IPS-15b (cell line): ENCODE measurements around the gene TCF7L1.
"Not testable (repeated sequence)": the region's sequence is repeated elsewhere in the genome, so short reads cannot be mapped to it uniquely, and the experiment has no call there.

Source experiments
- H3K27me3 ChIP-seq: one replicate; pipeline ENCODE4 v1.6.1; 2013; ENCODE audit warnings: low read length; ENCODE audit not compliant: control insufficient read depth, insufficient read depth
- H3K36me3 ChIP-seq: one replicate; pipeline ENCODE4 v1.6.1; 2013; ENCODE audit warnings: low read length; ENCODE audit not compliant: control insufficient read depth, insufficient read depth
- H3K4me1 ChIP-seq: one replicate; pipeline ENCODE4 v1.6.1; 2013; ENCODE audit warnings: mild to moderate bottlenecking, low read length; ENCODE audit not compliant: control insufficient read depth, insufficient read depth
- H3K4me3 ChIP-seq: one replicate; pipeline ENCODE4 v1.5.1; 2013; ENCODE audit warnings: low read depth, low read length
- H3K9ac ChIP-seq: one replicate; pipeline ENCODE4 v1.6.1; 2013; ENCODE audit warnings: low read depth, mild to moderate bottlenecking, low read length
- H3K9me3 ChIP-seq: one replicate; pipeline ENCODE4 v1.6.1; 2013; ENCODE audit warnings: mild to moderate bottlenecking, low read length; ENCODE audit not compliant: control insufficient read depth, insufficient read depth

Gene TCF7L1

DNA sequence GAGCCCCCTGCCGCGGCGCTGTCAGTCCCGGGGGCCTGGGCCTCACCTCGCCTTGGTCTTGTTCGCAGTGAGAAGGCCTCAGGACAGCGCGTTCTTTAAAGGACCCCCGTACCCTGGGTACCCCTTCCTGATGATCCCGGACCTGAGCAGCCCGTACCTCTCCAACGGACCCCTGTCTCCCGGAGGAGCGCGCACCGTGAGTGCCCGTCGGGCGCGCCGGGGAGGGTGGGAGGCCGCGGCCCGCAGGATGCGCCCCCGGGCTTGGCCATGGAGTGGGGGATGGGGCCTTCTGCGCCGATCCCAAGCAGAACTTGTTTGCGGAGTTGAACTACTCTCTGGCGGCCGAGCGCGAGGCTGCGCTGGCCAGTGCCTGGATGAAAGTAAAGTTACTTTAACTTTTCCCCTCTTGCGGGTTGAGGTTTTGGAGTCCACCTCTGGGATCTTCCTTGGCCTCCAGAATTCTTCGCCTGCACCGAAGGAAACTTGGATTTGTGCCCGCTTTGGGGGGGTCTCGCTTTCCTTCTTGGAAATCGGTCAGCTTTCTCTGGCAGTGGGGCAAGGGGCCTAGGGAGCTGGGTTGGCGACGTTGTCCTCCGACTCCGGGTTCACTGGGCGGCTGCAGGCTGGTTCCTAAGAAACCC, 1.2 kb downstream of the TCF7L1 start:
- Histone ChIP-seq H3K36me3 (no peaks in the 10 kb centered on the region), H3K27me3 (no peaks in the 10 kb centered on the region), H3K4me3 (peak overlapping the region; percentile 87), H3K9ac (peak overlapping the region; percentile 92), H3K4me1 (peaks cover 16% of the 10 kb centered on the region), H3K9me3 (no peaks in the 10 kb centered on the region)

DNA sequence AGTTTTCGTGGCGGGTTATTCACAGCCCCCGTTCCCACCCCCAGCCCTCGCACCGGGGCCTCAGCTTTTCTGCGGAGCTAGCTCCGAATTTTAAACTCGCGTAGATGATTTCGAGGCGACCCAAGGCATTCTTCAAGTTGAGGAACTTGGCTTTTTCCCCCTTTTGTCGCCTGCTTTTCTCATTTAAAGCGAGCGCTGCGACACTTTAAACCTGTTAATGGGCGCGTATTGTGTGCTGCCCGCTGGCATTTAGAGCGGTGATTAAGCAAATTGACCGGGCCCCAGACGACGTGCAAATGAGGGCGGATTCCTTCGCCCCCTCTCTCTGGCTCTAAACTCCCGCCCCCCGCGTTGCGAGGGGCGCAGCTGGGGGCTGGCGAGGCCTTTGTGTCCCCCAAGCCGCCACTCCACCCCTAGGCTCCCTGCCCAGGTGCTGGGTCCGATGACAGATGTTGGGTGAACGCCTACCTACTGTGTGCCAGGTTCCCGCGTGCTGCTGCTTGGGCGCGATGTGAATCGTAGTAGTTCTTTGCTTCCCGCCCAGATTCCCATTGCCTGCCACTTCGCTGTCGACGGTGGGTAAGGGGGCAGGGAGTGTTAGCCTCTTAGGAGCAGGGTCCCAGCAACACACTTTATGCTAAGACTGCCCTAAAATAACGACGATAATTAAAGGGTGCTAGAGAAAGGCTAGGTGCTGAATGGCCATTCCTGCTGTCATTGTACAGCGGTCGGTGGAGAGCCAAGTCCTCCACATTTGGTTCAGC, 1.9 kb downstream of the TCF7L1 start:
- Histone ChIP-seq H3K27me3 (no peaks in the 10 kb centered on the region), H3K36me3 (no peaks in the 10 kb centered on the region), H3K4me3 (peak overlapping the region; percentile 87), H3K9ac (peak overlapping the region; percentile 92), H3K9me3 (no peaks in the 10 kb centered on the region), H3K4me1 (peaks cover 16% of the 10 kb centered on the region)

DNA sequence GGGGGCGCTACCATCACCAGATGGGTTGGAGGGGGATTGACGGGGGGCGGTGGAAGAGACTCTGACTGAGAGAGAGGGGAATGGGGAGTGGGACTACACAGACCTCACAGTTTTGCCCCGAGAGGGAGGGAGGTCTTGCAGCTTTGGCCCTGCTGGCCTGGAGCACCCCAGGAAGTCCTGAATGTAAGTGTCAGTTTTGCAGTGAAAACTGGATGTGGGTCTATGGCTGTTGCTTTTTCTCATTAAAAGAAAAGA, 2.4 kb downstream of the TCF7L1 start:
- Histone ChIP-seq H3K36me3 (no peaks in the 10 kb centered on the region), H3K9ac (peak overlapping the region; percentile 24), H3K9me3 (no peaks in the 10 kb centered on the region), H3K27me3 (no peaks in the 10 kb centered on the region), H3K4me1 (peaks cover 16% of the 10 kb centered on the region), H3K4me3 (peak overlapping the region; percentile 87)

DNA sequence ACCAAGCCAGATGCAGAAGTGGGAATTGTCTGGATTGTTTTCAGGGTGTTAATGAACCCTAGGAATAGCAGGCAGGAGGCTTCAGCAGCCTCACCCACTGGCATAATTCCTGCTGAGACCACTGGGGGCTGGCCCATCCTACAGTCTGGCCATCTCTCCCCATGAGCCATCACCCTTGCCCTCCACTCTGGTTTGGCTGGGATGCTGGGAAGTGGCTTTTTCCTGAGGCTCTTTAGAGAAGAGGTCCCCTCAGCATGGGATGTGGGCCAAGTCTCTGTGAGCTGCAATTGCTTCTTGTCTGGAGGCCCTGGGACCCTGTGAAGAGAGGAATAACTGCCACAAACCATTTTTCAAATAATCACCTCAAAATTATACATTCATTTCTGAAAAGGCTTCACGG, 4.0 kb downstream of the TCF7L1 start:
- Histone ChIP-seq H3K9me3 (no peaks in the 10 kb centered on the region), H3K4me1 (peaks cover 16% of the 10 kb centered on the region), H3K9ac (no peak overlapping the region), H3K27me3 (no peaks in the 10 kb centered on the region), H3K36me3 (peaks cover 5% of the 10 kb centered on the region), H3K4me3 (no peak overlapping the region)

DNA sequence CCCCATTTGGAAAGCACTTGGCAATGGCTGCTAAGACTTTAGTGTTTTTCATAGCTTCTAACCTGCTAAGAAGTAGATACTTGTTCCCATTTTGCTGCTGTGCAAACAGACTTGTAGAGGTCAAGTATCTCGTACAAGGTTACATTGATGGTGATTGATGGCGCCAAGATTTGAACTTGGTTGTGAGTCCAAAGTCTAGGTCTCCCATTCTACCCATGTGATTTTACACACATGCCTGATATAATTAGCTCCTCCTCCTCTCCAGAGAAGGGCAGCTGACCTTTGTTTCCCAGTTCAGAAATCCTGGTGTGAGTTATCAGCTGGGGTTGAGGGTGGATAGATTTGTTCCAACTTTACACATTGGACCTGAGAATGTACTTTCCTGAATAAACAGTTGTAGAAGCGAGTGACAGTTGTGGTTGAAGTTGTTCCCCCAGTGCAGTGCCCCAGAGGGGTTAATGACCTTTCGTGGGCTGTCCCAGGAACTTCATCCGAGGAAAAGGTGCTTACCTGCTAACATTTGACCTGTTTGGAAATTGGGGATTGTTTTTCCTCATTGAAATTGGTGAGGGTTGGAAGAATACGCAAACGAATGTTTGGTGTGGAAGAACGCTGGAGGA, 10.4 kb downstream of the TCF7L1 start:
- Histone ChIP-seq H3K9ac (no peak overlapping the region), H3K4me1 (peaks cover 9% of the 10 kb centered on the region), H3K4me3 (no peak overlapping the region), H3K9me3 (no peaks in the 10 kb centered on the region), H3K36me3 (peaks cover 5% of the 10 kb centered on the region), H3K27me3 (no peaks in the 10 kb centered on the region)

DNA sequence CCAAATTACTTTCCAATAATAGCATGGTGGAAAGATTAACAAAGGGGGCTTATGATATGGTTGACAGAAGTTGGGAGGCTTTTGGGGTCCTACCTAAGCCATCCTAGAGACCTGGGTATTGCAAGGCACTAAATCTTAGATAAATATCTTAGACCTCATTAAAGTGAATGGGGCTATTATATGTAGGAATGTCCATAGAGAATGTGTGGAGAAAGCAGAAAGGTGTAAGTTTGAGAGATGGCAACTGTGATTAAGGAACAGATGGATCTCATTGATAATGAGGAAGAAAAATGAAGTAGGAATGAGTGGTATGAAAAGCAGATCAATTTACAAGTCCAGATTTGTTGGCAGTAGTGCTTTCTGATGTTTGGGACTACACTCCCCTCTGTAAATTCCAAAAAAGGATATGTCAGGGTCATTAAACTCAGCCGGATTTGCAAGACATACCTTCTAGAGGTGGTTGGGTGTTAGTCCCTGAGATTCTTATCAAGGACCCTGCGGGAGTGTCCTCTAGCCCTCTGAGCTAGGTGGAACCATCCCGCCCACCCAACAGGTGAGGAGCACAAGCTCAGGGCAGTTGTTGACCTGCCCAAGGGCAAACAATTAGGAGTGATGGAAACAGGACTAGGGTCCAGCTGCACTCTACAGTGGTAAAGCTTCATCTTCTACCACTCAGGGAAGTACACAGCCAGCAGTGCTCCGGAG, 12.1 kb downstream of the TCF7L1 start:
- Histone ChIP-seq H3K4me3 (no peak overlapping the region), H3K9me3 (no peaks in the 10 kb centered on the region), H3K9ac (no peak overlapping the region), H3K27me3 (no peaks in the 10 kb centered on the region), H3K4me1 (peaks cover 9% of the 10 kb centered on the region), H3K36me3 (peaks cover 5% of the 10 kb centered on the region)

DNA sequence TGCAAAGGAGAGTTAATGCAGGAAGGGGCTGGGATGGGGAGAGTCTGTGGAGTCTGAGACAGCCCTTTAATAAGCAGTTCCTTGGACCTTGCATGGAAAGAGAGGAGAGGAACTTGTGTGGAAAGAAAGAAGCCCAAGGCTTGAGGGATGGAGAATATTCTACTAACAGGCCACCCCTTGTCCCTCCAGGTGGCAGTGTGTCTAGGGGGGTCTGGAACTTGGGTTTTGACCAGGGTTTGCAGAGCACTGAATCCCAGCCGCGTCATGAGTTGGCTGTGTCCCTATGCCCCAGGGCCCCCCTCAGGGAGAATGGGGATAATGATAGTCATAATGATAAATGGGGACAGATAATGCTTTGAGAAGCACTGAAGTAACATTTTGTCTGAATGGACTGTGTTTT, 15.0 kb downstream of the TCF7L1 start:
- Histone ChIP-seq H3K27me3 (no peaks in the 10 kb centered on the region), H3K4me1 (peaks cover 7% of the 10 kb centered on the region), H3K9me3 (no peaks in the 10 kb centered on the region), H3K4me3 (no peak overlapping the region), H3K9ac (no peak overlapping the region), H3K36me3 (no peaks in the 10 kb centered on the region)

DNA sequence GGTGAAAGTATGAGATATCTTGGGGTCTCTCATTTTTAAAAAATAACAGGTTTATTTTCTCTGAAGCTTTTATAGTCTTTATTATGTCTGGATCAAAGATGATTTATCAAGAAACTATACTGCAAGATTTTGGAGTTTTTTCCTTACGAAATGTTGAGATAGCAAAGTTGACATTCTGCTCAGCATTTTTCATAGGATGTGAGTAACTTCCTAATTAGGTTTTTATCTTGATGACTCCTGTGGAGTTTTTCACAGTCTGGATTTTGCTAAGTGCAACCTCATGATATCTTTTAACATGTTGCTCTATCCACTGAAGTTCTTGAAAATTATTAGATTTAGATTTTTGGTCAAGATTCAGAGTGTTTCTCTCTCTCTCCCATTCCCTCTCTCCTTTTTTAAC, 17.8 kb downstream of the TCF7L1 start:
- Histone ChIP-seq H3K4me3 (no peak overlapping the region), H3K36me3 (no peaks in the 10 kb centered on the region), H3K27me3 (no peaks in the 10 kb centered on the region), H3K9ac (no peak overlapping the region), H3K9me3 (no peaks in the 10 kb centered on the region), H3K4me1 (peaks cover 4% of the 10 kb centered on the region)

DNA sequence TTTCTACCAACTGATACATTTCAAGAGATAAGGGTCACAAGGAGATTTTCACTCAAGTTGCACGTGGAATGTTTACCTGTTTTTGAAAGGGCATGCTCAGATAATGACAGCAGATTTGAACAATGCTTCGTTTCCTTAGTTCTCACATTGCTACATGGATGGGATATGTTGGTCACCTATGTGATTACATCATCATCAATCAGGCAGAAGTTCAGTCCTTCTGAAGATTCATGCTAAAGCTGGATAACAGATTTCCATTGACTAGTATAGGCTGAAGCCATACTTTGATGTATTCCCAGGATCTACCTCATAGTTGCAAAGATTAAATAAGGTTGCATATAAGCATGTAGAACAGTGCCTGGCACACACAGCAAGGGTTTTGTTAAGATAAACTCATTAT, 19.7 kb downstream of the TCF7L1 start:
- H3K36me3 ChIP-seq, result no peaks in the 10 kb centered on the region
- no peaks in the 10 kb centered on the region for H3K27me3 ChIP-seq

DNA sequence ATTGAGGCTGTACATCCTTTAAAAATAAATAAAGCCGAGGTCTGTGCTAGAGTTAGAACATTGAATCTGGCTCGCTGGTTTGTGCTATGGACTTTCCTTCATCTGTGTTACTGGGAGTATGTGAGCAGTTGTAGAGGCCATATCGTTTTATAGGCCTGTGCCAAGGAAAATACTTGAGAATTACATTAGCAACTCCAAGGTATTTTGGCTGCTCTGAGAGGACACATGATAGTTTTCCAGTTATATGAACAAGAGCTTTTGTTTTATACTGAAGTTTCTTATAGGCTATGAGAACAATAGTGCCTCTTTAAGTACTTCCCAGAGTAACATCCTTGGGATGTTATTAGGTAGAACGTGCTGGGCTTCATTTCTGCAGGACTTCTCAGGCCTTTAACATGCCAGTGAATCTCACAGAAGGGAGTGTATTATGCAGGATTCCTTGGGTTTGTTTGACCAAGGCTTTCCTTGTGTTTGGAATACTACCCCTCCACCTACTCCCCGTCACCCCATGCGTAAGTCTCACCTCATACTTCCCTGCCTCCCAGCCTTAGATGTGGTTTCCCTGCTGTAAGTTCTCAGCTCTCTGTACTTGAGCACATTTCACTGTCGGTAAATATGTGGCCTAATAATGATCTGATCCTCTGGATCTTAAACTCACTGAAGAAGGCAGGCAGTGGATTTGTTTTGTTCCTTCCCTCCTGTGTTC, 21.0 kb downstream of the TCF7L1 start:
- no peaks in the 10 kb centered on the region for H3K27me3 ChIP-seq
- H3K4me3 ChIP-seq, result no peak overlapping the region
- H3K4me1 ChIP-seq, result peaks cover 4% of the 10 kb centered on the region
- H3K36me3 ChIP-seq, result no peaks in the 10 kb centered on the region
- H3K9me3 ChIP-seq, result no peaks in the 10 kb centered on the region
- no peak overlapping the region for H3K9ac ChIP-seq

More for the DNA sequence above, 19.7 kb downstream of the TCF7L1 start:
- Histone ChIP-seq H3K4me1 (peaks cover 4% of the 10 kb centered on the region), H3K9ac (no peak overlapping the region), H3K9me3 (no peaks in the 10 kb centered on the region), H3K4me3 (no peak overlapping the region)

DNA sequence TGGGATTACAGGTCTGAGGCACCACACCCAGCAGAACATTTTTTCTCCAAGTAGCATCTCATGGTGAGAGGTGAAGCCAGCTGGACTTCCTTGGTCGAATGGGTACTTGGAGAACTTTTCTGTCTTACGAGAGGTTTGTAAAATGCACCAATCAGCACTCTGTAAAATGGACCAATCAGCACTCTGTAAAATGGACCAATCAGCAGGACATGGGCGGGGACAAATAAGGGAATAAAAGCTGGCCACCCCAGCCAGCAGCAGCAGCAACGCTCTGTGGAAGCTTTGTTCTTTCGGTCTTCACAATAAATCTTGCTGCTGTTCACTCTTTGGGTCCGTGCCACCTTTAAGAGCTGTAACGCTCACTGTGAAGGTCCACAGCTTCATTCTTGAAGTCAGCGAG, 21.9 kb downstream of the TCF7L1 start:
- not testable (repeated sequence) for H3K27me3 ChIP-seq, H3K36me3 ChIP-seq, H3K4me3 ChIP-seq, H3K4me1 ChIP-seq, H3K9me3 ChIP-seq, H3K9ac ChIP-seq
